ENCODE data around the gene MEI1. TPM values are rescaled to one million over a fixed set of nuclear protein-coding genes. Genes with fewer than 3 reads are reported as not detected.

The MEI1 gene
- total and polyA plus RNA-seq, 9 of the 15 experiments (the other 6 are each of a cell fraction or from before 2014, with no cell fraction given) = 0.08 to 0.68 (median 0.18) TPM; not detected in 2

DNA sequence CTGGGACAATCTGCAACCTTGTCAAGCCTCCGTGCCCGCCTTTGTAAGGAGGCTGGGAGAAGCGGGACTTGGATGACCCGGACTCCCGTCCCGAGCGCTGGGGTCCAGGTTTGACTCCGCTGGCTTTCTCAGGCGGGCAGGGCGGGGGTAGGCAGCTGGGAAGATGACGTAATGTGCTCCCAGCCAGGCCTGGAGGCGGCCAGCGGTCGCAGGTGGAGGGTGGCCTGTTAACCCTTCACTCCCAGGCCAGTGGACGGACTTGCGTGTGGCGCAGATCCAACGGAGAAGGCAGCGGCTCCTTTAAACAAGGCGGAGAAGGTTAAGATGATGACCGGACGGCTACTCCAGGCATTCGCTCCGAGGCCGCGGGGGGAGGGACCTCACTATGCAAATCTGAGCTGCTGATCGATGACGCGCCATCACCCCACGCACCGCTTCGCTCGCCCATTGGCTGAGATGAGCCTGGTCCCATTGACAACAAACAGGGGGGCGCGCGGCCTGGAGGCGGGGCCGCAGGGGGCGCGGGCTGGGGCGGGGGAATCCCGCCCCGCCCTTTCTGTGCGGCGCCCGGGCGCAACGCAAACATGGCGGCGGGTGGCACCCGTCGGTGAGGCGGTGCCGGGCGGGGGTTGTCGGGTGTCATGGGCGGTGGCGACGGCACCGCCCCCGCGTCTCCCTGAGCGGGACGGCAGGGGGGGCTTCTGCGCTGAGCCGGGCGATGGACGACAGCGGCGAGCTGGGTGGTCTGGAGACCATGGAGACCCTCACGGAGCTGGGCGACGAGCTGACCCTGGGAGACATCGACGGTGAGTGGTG lies 133.5 kb downstream of the MEI1 start, which contains the start of gene SREBF2 (continued):
- TF ChIP-seq, protein P1, sequence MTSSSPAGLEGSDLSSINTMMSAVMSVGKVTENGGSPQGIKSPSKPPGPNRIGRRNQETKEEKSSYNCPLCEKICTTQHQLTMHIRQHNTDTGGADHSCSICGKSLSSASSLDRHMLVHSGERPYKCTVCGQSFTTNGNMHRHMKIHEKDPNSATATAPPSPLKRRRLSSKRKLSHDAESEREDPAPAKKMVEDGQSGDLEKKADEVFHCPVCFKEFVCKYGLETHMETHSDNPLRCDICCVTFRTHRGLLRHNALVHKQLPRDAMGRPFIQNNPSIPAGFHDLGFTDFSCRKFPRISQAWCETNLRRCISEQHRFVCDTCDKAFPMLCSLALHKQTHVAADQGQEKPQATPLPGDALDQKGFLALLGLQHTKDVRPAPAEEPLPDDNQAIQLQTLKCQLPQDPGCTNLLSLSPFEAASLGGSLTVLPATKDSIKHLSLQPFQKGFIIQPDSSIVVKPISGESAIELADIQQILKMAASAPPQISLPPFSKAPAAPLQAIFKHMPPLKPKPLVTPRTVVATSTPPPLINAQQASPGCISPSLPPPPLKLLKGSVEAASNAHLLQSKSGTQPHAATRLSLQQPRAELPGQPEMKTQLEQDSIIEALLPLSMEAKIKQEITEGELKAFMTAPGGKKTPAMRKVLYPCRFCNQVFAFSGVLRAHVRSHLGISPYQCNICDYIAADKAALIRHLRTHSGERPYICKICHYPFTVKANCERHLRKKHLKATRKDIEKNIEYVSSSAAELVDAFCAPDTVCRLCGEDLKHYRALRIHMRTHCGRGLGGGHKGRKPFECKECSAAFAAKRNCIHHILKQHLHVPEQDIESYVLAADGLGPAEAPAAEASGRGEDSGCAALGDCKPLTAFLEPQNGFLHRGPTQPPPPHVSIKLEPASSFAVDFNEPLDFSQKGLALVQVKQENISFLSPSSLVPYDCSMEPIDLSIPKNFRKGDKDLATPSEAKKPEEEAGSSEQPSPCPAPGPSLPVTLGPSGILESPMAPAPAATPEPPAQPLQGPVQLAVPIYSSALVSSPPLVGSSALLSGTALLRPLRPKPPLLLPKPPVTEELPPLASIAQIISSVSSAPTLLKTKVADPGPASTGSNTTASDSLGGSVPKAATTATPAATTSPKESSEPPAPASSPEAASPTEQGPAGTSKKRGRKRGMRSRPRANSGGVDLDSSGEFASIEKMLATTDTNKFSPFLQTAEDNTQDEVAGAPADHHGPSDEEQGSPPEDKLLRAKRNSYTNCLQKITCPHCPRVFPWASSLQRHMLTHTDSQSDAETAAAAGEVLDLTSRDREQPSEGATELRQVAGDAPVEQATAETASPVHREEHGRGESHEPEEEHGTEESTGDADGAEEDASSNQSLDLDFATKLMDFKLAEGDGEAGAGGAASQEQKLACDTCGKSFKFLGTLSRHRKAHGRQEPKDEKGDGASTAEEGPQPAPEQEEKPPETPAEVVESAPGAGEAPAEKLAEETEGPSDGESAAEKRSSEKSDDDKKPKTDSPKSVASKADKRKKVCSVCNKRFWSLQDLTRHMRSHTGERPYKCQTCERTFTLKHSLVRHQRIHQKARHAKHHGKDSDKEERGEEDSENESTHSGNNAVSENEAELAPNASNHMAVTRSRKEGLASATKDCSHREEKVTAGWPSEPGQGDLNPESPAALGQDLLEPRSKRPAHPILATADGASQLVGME (CRISPR knock-in tag; IDR thresholded peaks at IDR 0.05) = 0 out of 2 replicates have a peak, but pooled peaks have one; percentile 34
- TF ChIP-seq EP300 (IDR thresholded peaks at IDR 0.05; ENCODE audit: low read length) (peak; percentile 67), ZNF140 (CRISPR knock-in tag; IDR thresholded peaks at IDR 0.05) (no peak), NCOA1 (IDR thresholded peaks at IDR 0.05; ENCODE audit: low read depth) (peak; percentile 62; the same call in 1 of the 2 replicates), SNIP1 (IDR thresholded peaks at IDR 0.05; ENCODE audit: low read depth) (no peak), SIN3A (IDR thresholded peaks at IDR 0.05; ENCODE audit: borderline replicate concordance in 2 of 2, control insufficient read depth in 1 of 2, low read depth in 2 of 2, low read length in 2 of 2) (peak in 1 of 2 experiments; percentile 46; a peak in 2 of 4 replicates), ZNF311 (CRISPR knock-in tag; IDR thresholded peaks at IDR 0.05) (no peak), ZBTB17 (CRISPR knock-in tag; IDR thresholded peaks at IDR 0.05) (no peak), MBD2 (IDR thresholded peaks at IDR 0.05; ENCODE audit: borderline replicate concordance, low read depth) (peak; percentile 74; the same call in 1 of the 2 replicates), IRF2 (CRISPR knock-in tag; IDR thresholded peaks at IDR 0.05) (no peak), ETV5 (CRISPR knock-in tag; IDR thresholded peaks at IDR 0.05; ENCODE audit: low read depth) (no peak), RNF2 (IDR thresholded peaks at IDR 0.05) (0 out of 2 replicates have a peak, but pooled peaks have one; percentile 57), COPS2 (conservative IDR thresholded peaks at IDR 0.05) (peak; percentile 88), RCOR1 (IDR thresholded peaks at IDR 0.05; ENCODE audit: borderline replicate concordance in 1 of 2, low read depth in 2 of 2, low read length in 2 of 2) (peak in 1 of 2 experiments; percentile 66; a peak in 2 of 4 replicates)
- TF ChIP-seq, protein P2, sequence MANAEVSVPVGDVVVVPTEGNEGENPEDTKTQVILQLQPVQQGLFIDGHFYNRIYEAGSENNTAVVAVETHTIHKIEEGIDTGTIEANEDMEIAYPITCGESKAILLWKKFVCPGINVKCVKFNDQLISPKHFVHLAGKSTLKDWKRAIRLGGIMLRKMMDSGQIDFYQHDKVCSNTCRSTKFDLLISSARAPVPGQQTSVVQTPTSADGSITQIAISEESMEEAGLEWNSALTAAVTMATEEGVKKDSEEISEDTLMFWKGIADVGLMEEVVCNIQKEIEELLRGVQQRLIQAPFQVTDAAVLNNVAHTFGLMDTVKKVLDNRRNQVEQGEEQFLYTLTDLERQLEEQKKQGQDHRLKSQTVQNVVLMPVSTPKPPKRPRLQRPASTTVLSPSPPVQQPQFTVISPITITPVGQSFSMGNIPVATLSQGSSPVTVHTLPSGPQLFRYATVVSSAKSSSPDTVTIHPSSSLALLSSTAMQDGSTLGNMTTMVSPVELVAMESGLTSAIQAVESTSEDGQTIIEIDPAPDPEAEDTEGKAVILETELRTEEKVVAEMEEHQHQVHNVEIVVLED (CRISPR knock-in tag; IDR thresholded peaks at IDR 0.05) = peak; percentile 60
- TF ChIP-seq, protein P3, sequence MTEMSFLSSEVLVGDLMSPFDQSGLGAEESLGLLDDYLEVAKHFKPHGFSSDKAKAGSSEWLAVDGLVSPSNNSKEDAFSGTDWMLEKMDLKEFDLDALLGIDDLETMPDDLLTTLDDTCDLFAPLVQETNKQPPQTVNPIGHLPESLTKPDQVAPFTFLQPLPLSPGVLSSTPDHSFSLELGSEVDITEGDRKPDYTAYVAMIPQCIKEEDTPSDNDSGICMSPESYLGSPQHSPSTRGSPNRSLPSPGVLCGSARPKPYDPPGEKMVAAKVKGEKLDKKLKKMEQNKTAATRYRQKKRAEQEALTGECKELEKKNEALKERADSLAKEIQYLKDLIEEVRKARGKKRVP (CRISPR knock-in tag; IDR thresholded peaks at IDR 0.05) = peak; percentile 62; the same call in 1 of the 2 replicates
- TF ChIP-seq, protein P4, sequence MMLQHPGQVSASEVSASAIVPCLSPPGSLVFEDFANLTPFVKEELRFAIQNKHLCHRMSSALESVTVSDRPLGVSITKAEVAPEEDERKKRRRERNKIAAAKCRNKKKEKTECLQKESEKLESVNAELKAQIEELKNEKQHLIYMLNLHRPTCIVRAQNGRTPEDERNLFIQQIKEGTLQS (IDR thresholded peaks at IDR 0.05) = peak; percentile 99
- TF ChIP-seq, protein P4 (CRISPR knock-in tag; conservative IDR thresholded peaks at IDR 0.05) = peak; percentile 83; the same call in 1 of the 2 replicates

All from K562 (cell line).